Measurements from ENCODE around the gene ULBP2. TPM values are rescaled to one million over a fixed set of nuclear protein-coding genes. Genes with fewer than 3 reads are reported as not detected.
"Not testable (repeated sequence)": the region's sequence is repeated elsewhere in the genome, so short reads cannot be mapped to it uniquely, and the experiment has no call there.

ULBP2 gene
- total RNA-seq, 2 experiments from 2014 or later: 0.40 to 0.60 TPM

- Mint-ChIP-seq H3K27ac (no peak overlapping the region), H3K4me1 (ENCODE audit: low read depth) (no peaks in the 10 kb centered on the region), H3K9me3 (ENCODE audit: insufficient read depth) (peaks cover 4% of the 10 kb centered on the region), H3K27me3 (ENCODE audit: low read depth) (peaks cover 15% of the 10 kb centered on the region), H3K4me3 (no peak overlapping the region), H3K36me3 (ENCODE audit: low read depth) (no peaks in the 10 kb centered on the region)
- ChIA-PET CTCF (no interaction called here), POLR2A (no interaction called here)
- DNase-seq: no peak
- ATAC-seq: no peak
Measured at GRCh38 chr6:149913085-149913484, 28.7 kb upstream of the ULBP2 start.

GRCh38 chr6:149913540-149914240, 28.1 kb upstream of the ULBP2 start:
- H3K27ac Mint-ChIP-seq: no peak overlapping the region
- peaks cover 17% of the 10 kb centered on the region for H3K27me3 Mint-ChIP-seq (ENCODE audit: low read depth)
- ChIA-PET POLR2A (no interaction called here), CTCF (interaction anchor here (0.9 kb wide), 1 partner anchor 11 kb away, joined by 4 read pairs; no protein-coding TSS in a partner anchor)
- H3K4me1 Mint-ChIP-seq (ENCODE audit: low read depth): no peaks in the 10 kb centered on the region
- ATAC-seq: no peak
- H3K4me3 Mint-ChIP-seq: no peak overlapping the region
- no peaks in the 10 kb centered on the region for H3K36me3 Mint-ChIP-seq (ENCODE audit: low read depth)
- peaks cover 2% of the 10 kb centered on the region for H3K9me3 Mint-ChIP-seq (ENCODE audit: insufficient read depth)
- no peak for DNase-seq

DNA sequence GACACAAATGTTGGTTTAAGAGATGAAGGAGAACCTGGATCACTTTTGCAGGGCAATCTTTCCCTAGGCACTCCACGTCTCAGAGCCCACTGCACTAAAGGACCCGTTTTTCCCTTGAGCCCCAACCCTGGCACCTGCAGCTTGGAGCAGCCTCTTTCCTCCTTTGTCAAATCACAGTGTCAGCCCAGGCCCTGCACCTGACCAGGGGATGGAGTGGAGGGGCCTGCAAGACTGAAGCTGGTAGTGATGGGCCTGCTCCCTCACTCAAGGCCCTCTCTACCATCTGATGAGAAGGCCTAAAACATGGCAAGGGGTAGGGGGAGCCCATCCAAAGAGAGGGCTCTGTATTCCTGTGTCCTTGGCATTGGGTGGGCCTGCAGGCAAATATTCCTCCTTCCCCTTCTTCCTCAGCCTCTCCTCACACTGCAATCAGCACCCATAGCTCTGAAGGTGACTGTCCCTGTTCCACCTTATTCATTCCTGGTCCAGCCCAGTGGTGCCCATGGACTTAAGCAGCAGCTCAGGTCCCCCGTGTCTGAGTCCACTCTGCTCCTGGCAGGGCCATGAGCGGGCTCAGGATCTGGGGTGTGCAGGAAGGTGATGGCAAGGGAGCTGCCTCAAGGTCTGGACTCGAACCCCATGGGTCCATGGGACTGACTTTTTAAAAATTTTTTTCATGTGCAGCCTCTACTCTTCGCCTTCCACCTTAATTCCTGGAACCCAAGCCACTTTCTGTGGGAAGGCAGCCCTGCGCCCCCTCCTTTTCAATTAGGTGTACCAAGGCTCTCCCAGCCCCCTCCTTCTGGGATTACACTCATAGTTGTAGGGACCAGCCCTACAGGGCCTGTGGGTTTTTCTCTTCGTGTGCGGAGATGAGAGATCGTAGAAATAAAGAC, 25.6 kb upstream of the ULBP2 start:
- POLR2A ChIA-PET: no interaction called here
- Mint-ChIP-seq H3K27ac (no peak overlapping the region), H3K4me1 (ENCODE audit: low read depth) (no peaks in the 10 kb centered on the region), H3K27me3 (ENCODE audit: low read depth) (peaks cover 27% of the 10 kb centered on the region), H3K4me3 (no peak overlapping the region), H3K9me3 (ENCODE audit: insufficient read depth) (no peaks in the 10 kb centered on the region), H3K36me3 (ENCODE audit: low read depth) (no peaks in the 10 kb centered on the region)
- CTCF ChIA-PET: interaction anchor here (1.2 kb wide), 1 partner anchor 68 kb away, joined by 3 read pairs; no protein-coding TSS in a partner anchor
- DNase-seq: no peak
- ATAC-seq: no peak

GRCh38 chr6:149917679-149918078, 24.1 kb upstream of the ULBP2 start:
- ChIA-PET POLR2A (no interaction called here), CTCF (interaction anchor here (1.2 kb wide), 1 partner anchor 12 kb away, joined by 3 read pairs; no protein-coding TSS in a partner anchor)
- H3K4me3 Mint-ChIP-seq: no peak overlapping the region
- peaks cover 37% of the 10 kb centered on the region for H3K27me3 Mint-ChIP-seq (ENCODE audit: low read depth)
- DNase-seq (no peak), ATAC-seq (no peak)
- H3K36me3 Mint-ChIP-seq (ENCODE audit: low read depth): no peaks in the 10 kb centered on the region
- H3K4me1 Mint-ChIP-seq (ENCODE audit: low read depth): peaks cover 4% of the 10 kb centered on the region
- no peak overlapping the region for H3K27ac Mint-ChIP-seq
- no peaks in the 10 kb centered on the region for H3K9me3 Mint-ChIP-seq (ENCODE audit: insufficient read depth)

GRCh38 chr6:149918151-149918905, 23.5 kb upstream of the ULBP2 start:
- ChIA-PET CTCF (interaction anchor here (1.2 kb wide), 1 partner anchor 13 kb away, joined by 3 read pairs; no protein-coding TSS in a partner anchor), POLR2A (no interaction called here)
- no peak for ATAC-seq
- Mint-ChIP-seq H3K9me3 (ENCODE audit: insufficient read depth) (no peaks in the 10 kb centered on the region), H3K4me3 (no peak overlapping the region), H3K27me3 (ENCODE audit: low read depth) (peaks cover 41% of the 10 kb centered on the region), H3K36me3 (ENCODE audit: low read depth) (no peaks in the 10 kb centered on the region), H3K27ac (no peak overlapping the region), H3K4me1 (ENCODE audit: low read depth) (peaks cover 10% of the 10 kb centered on the region)
- no peak for DNase-seq

DNA sequence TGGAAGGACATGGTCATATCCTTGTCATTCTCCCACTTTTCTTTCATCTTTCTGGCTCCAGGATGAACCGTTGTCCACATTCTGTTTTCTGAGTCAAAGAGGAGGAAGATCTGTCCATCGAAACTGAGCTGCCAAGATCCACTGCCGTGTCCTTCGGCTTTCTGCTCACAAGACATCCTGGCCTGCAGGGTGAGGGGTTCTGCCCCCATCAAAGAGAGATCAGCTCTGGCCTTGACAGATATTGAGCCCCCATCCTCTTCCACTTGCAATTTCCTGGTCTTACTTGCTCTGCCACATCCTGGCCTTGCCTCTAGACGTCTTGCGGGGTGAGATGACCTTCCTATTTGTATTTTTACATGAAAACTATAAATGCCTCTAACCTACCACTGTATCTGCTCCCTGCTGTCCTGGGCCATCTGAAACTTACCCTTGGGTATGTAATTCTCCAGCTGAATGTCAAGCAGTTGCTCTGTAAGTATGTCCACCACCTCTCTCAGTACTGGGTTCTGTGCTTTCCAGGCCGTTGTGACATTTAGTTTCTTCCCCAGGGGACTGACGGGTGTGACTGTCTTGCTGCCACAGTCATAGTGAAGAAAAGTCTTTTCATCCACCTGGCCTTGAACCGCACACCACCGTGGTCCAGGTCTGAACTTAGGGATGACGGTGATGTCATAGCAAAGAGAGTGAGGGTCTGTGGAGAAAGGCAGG, 22.5 kb upstream of the ULBP2 start:
- ATAC-seq; DNase-seq; H3K36me3 Mint-ChIP-seq (ENCODE audit: low read depth); H3K27ac Mint-ChIP-seq; POLR2A ChIA-PET; H3K9me3 Mint-ChIP-seq (ENCODE audit: insufficient read depth); H3K4me3 Mint-ChIP-seq: not testable (repeated sequence)
- Mint-ChIP-seq H3K27me3 (ENCODE audit: low read depth) (peaks cover 46% of the 10 kb centered on the region), H3K4me1 (ENCODE audit: low read depth) (peaks cover 18% of the 10 kb centered on the region)
- CTCF ChIA-PET: interaction anchor here (0.6 kb wide), 1 partner anchor 989 kb away, joined by 3 read pairs; no protein-coding TSS in a partner anchor

DNA sequence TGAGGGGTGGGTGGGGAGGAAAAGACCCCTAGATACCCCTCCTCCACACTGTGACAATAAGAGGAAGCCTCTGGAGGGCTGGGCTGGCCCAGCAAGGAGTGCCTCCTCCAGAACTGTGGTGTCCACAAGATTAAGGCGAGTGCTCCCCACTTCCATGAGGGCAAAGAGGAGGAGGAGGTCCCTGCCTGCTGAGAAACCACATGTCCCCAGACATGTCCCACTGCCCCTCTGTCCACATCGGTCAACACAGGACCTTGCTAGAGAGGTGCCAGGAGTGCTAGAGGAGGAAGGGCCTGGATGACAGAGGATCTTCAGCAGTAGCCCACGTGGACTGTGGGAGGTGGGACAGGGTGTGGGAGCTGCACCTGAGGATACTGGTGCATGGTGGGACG, 22.0 kb upstream of the ULBP2 start:
- no peak overlapping the region for H3K27ac Mint-ChIP-seq
- no peak overlapping the region for H3K4me3 Mint-ChIP-seq
- H3K36me3 Mint-ChIP-seq (ENCODE audit: low read depth): no peaks in the 10 kb centered on the region
- ATAC-seq (no peak), DNase-seq (no peak)
- peaks cover 49% of the 10 kb centered on the region for H3K27me3 Mint-ChIP-seq (ENCODE audit: low read depth)
- H3K4me1 Mint-ChIP-seq (ENCODE audit: low read depth): peaks cover 19% of the 10 kb centered on the region
- CTCF ChIA-PET: no interaction called here
- POLR2A ChIA-PET: no interaction called here
- no peaks in the 10 kb centered on the region for H3K9me3 Mint-ChIP-seq (ENCODE audit: insufficient read depth)

DNA sequence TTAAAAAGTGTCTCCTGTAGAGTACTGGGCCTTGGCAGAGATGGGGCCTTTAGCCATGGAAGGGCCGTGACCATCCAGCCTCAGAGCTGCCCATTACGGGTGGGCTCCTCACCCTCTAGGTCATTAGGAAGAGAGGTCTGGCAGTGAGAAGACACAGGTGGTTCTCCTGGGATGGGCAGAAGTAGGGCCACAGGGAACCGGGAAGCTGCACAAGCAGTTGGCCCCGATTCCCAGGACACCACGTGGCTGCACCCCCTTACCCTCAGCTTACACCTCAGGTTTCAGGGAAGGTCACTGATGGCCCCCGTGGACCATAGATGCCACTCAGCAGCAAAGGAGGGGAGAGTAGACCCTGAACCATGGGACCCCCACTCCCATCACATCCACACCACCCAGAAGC, 20.5 kb upstream of the ULBP2 start:
- no peaks in the 10 kb centered on the region for H3K9me3 Mint-ChIP-seq (ENCODE audit: insufficient read depth)
- H3K4me1 Mint-ChIP-seq (ENCODE audit: low read depth): peaks cover 28% of the 10 kb centered on the region
- POLR2A ChIA-PET: no interaction called here
- no peak overlapping the region for H3K4me3 Mint-ChIP-seq
- CTCF ChIA-PET: no interaction called here
- ATAC-seq (no peak), DNase-seq (no peak)
- no peak overlapping the region for H3K27ac Mint-ChIP-seq
- H3K27me3 Mint-ChIP-seq (ENCODE audit: low read depth): peaks cover 56% of the 10 kb centered on the region
- no peaks in the 10 kb centered on the region for H3K36me3 Mint-ChIP-seq (ENCODE audit: low read depth)

GRCh38 chr6:149922091-149922490, 19.7 kb upstream of the ULBP2 start:
- H3K4me3 Mint-ChIP-seq; H3K27ac Mint-ChIP-seq; ATAC-seq; H3K36me3 Mint-ChIP-seq (ENCODE audit: low read depth); H3K9me3 Mint-ChIP-seq (ENCODE audit: insufficient read depth); CTCF ChIA-PET; POLR2A ChIA-PET; DNase-seq: not testable (repeated sequence)
- Mint-ChIP-seq H3K27me3 (ENCODE audit: low read depth) (peaks cover 59% of the 10 kb centered on the region), H3K4me1 (ENCODE audit: low read depth) (peaks cover 30% of the 10 kb centered on the region)

DNA sequence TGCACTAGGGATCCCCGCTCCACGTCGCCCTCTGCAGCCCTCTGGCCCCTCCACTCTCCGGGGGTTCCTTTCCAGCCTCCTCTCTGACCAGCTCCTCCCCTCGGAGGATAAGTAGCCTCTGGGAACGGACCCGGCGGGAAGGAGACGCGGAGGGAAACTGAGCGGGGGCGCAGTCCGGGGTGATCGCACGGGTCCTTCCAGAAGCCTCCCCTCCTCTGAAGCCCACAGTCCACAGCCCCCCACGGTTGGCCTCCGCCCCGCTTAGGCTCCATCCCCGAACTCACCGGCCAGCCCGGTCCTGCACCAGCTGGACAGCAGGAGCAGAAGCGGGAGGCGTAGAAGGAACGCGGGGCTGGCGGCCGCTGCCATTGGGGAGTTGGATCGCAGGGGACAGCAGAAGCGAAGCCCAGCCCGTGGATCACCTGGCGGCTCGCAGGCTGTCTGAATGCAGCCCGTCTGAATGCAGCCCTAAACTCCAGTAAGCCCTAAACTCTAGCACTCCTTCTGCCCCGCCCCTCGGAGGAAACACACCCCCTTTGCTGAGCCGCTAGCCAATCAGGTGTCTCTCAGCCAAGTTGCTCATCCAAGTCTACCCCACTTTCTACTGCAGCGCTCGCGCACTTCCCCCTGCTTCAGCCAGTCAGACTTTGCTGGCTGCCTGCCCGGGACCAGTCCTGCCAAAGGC, 19.0 kb upstream of the ULBP2 start, which contains the start of gene RAET1G:
RAET1G (minus strand) TSS at position 480 of the 685 bp plus-strand sequence; CDS start at position 369, 111 bp downstream.
- H3K27ac Mint-ChIP-seq: no peak within 1 kb of the TSS
- no peaks in the 10 kb centered on the region for H3K9me3 Mint-ChIP-seq (ENCODE audit: insufficient read depth)
- no peaks in the 10 kb centered on the region for H3K36me3 Mint-ChIP-seq (ENCODE audit: low read depth)
- H3K4me3 Mint-ChIP-seq: peak within 1 kb of the TSS; percentile 71
- peaks cover 66% of the 10 kb centered on the region for H3K27me3 Mint-ChIP-seq (ENCODE audit: low read depth)
- ChIA-PET CTCF (interaction anchor here (2.8 kb wide), 1 partner anchor 82 kb away, joined by 12 read pairs; no protein-coding TSS in a partner anchor), POLR2A (no interaction called here)
- ATAC-seq (peak; percentile 93), DNase-seq (peak; percentile 87)
- H3K4me1 Mint-ChIP-seq (ENCODE audit: low read depth): peaks cover 30% of the 10 kb centered on the region
